ENCODE results near the gene ZNF780B.

Gene ZNF780B

GRCh38 chr19:40055832-40056504, at the start of gene ZNF780B:
ZNF780B (minus strand) TSS chr19:40056231; CDS start chr19:40050332, 5,899 bp downstream.
- DNase-seq (ENCODE audit: insufficient read length, low spot score) (peak; percentile 58), FAIRE-seq (peak; percentile 100)

GRCh38 chr19:40104754-40105153, 48.7 kb upstream of the ZNF780B start:
- FAIRE-seq (no peak), DNase-seq (ENCODE audit: insufficient read length, low spot score) (no peak)

- FAIRE-seq (no peak), DNase-seq (ENCODE audit: insufficient read length, low spot score) (no peak)
Observed at GRCh38 chr19:40103600-40103999, 47.6 kb upstream of the ZNF780B start.

- DNase-seq (ENCODE audit: insufficient read length, low spot score) (no peak), FAIRE-seq (no peak)
Observed at GRCh38 chr19:40101813-40102212, 45.8 kb upstream of the ZNF780B start.

- FAIRE-seq (no peak), DNase-seq (ENCODE audit: insufficient read length, low spot score) (no peak)
Observed at GRCh38 chr19:40093416-40093815, 37.4 kb upstream of the ZNF780B start.

GRCh38 chr19:40091205-40092129, 35.4 kb upstream of the ZNF780B start:
- DNase-seq (ENCODE audit: insufficient read length, low spot score) = no peak
- no peak for FAIRE-seq

GRCh38 chr19:40090241-40091204, 34.5 kb upstream of the ZNF780B start, which contains the start of gene ZNF780A:
ZNF780A (minus strand) TSS chr19:40090943; CDS start chr19:40084753, 6,190 bp downstream.
- DNase-seq (ENCODE audit: insufficient read length, low spot score) = peak; percentile 56
- FAIRE-seq = peak; percentile 98

- FAIRE-seq (no peak), DNase-seq (ENCODE audit: insufficient read length, low spot score) (no peak)
Observed at GRCh38 chr19:40089462-40089861, 33.4 kb upstream of the ZNF780B start.

GRCh38 chr19:40088299-40089047, 32.4 kb upstream of the ZNF780B start:
- no peak for DNase-seq (ENCODE audit: insufficient read length, low spot score)
- no peak for FAIRE-seq

GRCh38 chr19:40084948-40085347, 28.9 kb upstream of the ZNF780B start:
- FAIRE-seq = no peak
- DNase-seq (ENCODE audit: insufficient read length, low spot score) = no peak

GRCh38 chr19:40081411-40081810, 25.4 kb upstream of the ZNF780B start:
- DNase-seq (ENCODE audit: insufficient read length, low spot score) (no peak), FAIRE-seq (no peak)

- FAIRE-seq (no peak), DNase-seq (ENCODE audit: insufficient read length, low spot score) (no peak)
Observed at GRCh38 chr19:40080289-40080688, 24.3 kb upstream of the ZNF780B start.

GRCh38 chr19:40078377-40078776, 22.3 kb upstream of the ZNF780B start:
- FAIRE-seq = no peak
- no peak for DNase-seq (ENCODE audit: insufficient read length, low spot score)

- no peak for FAIRE-seq
- no peak for DNase-seq (ENCODE audit: insufficient read length, low spot score)
Observed at GRCh38 chr19:40070058-40070457, 14.0 kb upstream of the ZNF780B start.

- no peak for FAIRE-seq
- no peak for DNase-seq (ENCODE audit: insufficient read length, low spot score)
Observed at GRCh38 chr19:40059624-40060023, 3.6 kb upstream of the ZNF780B start.

- DNase-seq (ENCODE audit: insufficient read length, low spot score) (no peak), FAIRE-seq (no peak)
Observed at GRCh38 chr19:40057166-40057565, 1.1 kb upstream of the ZNF780B start.

- DNase-seq (ENCODE audit: insufficient read length, low spot score) (no peak), FAIRE-seq (no peak)
Observed at GRCh38 chr19:40056505-40056904, 474 bp upstream of the ZNF780B start.

GRCh38 chr19:40055049-40055448, 982 bp downstream of the ZNF780B start:
- no peak for DNase-seq (ENCODE audit: insufficient read length, low spot score)
- FAIRE-seq = peak; percentile 45

GRCh38 chr19:40054632-40055031, 1.4 kb downstream of the ZNF780B start:
- DNase-seq (ENCODE audit: insufficient read length, low spot score) = no peak
- FAIRE-seq = no peak

GRCh38 chr19:40053491-40053890, 2.5 kb downstream of the ZNF780B start:
- no peak for DNase-seq (ENCODE audit: insufficient read length, low spot score)
- FAIRE-seq = no peak
